PFSK-1 (cell line): ENCODE measurements around the gene MYO1A.
A peak's percentile ranks its signal among the peaks of the same experiment; 100 is the strongest.

ENCODE experiments used
- FOXP2 ChIP-seq: optimal IDR thresholded peaks from 2 replicates; pipeline ENCODE3; 2011; ENCODE audit warnings: borderline replicate concordance, control low read depth, inconsistent platforms; ENCODE audit not compliant: insufficient read depth; ENCODE audit errors: extremely low read length, extremely low read depth
- POLR2AphosphoS5 ChIP-seq: IDR thresholded peaks from 2 replicates; pipeline ENCODE4 v1.6.1; 2012; ENCODE audit warnings: low read depth, mild to moderate bottlenecking, control low read depth, low read length, moderate library complexity
- SIN3A ChIP-seq: IDR thresholded peaks from 2 replicates; pipeline ENCODE4 v1.6.1; 2012; ENCODE audit warnings: mild to moderate bottlenecking, low read length, moderate library complexity, borderline replicate concordance; ENCODE audit not compliant: insufficient read depth
- TAF1 ChIP-seq: IDR thresholded peaks from 2 replicates; pipeline ENCODE4 v1.6.1; 2012; ENCODE audit warnings: low read length, control low read depth, borderline replicate concordance; ENCODE audit not compliant: insufficient read depth
- TF ChIP-seq, protein P1 (sequence below), 2 experiments: IDR thresholded peaks; 2 replicates each; pipeline versions ENCODE4 v1.6.1 to v1.8.0; 2011 to 2012; ENCODE audit warnings: low read depth in 2 of 2, low read length in 2 of 2, control low read depth in 1 of 2, inconsistent platforms in 1 of 2, mild to moderate bottlenecking in 1 of 2, moderate library complexity in 1 of 2; ENCODE audit not compliant: insufficient read depth in 1 of 2

The MYO1A gene

DNA sequence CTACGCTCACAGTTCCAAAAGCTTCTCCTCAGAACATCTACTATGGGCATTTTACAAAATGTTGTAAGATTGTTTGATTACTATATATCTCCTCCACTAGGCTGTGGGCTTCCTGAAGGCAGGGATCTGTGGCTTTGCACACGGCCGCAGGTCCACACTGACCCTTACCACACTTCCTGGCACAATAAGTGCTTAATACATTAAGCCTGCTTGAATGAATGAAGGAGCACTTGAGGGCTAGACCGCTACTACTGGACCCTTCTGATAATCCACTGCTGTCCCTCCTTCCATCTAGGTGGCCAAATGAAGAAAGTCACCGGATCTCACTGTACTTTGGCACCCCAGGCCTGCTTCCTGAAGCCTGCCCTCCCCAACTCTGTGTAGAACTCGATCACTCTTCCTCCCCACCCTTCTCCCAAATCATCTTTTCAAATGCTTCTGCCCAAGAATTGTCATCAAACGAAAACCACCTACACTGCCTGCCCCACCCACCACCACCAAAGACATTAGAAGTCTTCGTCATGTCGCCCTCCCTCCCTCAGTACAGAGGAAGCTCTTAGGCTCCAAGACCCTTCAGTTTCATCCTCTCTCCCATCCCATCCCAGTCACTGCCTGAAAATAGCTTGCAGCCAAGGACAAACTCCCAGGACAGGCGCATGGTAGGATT lies 43.0 kb downstream of the MYO1A start:
- TF ChIP-seq POLR2AphosphoS5 (no peak), SIN3A (no peak), FOXP2 (no peak), TAF1 (no peak)
- TF ChIP-seq, protein P1, sequence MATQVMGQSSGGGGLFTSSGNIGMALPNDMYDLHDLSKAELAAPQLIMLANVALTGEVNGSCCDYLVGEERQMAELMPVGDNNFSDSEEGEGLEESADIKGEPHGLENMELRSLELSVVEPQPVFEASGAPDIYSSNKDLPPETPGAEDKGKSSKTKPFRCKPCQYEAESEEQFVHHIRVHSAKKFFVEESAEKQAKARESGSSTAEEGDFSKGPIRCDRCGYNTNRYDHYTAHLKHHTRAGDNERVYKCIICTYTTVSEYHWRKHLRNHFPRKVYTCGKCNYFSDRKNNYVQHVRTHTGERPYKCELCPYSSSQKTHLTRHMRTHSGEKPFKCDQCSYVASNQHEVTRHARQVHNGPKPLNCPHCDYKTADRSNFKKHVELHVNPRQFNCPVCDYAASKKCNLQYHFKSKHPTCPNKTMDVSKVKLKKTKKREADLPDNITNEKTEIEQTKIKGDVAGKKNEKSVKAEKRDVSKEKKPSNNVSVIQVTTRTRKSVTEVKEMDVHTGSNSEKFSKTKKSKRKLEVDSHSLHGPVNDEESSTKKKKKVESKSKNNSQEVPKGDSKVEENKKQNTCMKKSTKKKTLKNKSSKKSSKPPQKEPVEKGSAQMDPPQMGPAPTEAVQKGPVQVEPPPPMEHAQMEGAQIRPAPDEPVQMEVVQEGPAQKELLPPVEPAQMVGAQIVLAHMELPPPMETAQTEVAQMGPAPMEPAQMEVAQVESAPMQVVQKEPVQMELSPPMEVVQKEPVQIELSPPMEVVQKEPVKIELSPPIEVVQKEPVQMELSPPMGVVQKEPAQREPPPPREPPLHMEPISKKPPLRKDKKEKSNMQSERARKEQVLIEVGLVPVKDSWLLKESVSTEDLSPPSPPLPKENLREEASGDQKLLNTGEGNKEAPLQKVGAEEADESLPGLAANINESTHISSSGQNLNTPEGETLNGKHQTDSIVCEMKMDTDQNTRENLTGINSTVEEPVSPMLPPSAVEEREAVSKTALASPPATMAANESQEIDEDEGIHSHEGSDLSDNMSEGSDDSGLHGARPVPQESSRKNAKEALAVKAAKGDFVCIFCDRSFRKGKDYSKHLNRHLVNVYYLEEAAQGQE (IDR thresholded peaks at IDR 0.05; ENCODE audit: insufficient read depth in 1 of 2, low read depth in 2 of 2, low read length in 2 of 2) = no peak

DNA sequence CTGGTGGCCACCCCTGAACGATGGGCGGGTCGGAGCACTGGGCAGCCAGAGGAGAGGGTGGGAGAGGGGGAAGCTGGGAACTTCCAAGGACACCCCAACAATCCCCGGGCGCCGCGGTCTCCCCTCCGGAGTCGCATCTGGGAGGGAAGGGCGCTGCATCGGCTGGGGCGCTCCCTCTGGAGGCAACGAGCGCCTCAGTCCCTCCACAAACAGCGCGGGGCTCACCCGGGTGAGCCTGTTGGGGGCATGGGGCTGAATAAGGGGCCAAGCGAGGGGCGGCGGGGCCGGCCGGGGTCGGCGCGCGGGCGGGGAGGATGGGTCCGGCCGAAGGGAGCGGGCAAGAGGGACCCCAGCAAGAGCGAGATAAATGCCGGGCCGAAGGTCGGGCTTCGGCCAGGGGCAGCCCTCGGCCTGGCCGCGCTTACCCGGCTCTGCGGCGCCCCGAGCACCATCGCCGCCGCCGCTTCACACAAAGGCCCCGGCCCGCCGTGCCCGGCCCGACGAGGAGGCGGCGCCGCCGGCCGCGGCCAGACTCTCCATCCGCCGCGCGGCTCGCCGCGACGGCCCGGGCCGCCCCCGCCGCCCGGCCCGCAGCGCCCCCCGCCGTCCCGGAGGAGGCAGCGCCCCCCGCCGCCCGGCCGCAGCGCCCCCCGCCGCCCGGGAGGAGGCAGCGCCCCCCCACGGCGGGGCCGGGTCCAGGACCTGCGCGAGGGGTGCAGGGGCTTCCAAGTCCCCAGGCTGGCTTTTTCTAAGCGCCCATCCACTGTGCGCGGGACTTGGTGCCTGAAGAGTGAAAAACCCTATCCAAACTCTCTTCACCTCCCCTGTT lies 43.7 kb downstream of the MYO1A start, which contains the start of gene ZBTB39:
Gene ZBTB39 (minus strand): TSS at position 567 of the 829 bp plus-strand sequence. CDS start 1,629 bp downstream, outside the sequence.
- TF ChIP-seq SIN3A (no peak), FOXP2 (peak; percentile 40), TAF1 (0 out of 2 replicates have a peak, but pooled peaks have one; percentile 22), POLR2AphosphoS5 (no peak)
- TF ChIP-seq, protein P1 (IDR thresholded peaks at IDR 0.05; ENCODE audit: insufficient read depth in 1 of 2, low read depth in 2 of 2, low read length in 2 of 2) = no peak

DNA sequence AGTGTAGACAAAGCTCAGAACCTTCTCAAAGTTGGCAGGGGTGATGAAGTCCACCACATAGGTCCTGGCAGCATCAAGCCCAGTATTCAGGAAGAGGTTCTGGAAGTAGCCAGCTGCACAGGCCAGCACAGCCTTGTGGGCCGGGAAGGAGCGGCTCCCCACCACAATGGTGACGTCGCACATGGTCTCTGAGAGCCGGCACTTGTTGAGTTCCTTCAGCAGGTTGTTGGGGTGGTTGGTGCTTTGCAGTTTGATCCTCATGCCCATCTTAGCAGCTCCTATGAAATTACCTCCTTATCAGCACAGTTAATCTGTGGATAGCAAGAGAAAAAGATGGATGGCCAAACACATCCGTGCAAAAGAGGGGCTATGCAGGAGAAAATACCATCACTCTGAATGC lies 45.3 kb downstream of the MYO1A start:
- no peak for TF ChIP-seq SIN3A
- no peak for TF ChIP-seq FOXP2
- no peak for TF ChIP-seq POLR2AphosphoS5
- TF ChIP-seq, protein P1 (IDR thresholded peaks at IDR 0.05; ENCODE audit: insufficient read depth in 1 of 2, low read depth in 2 of 2, low read length in 2 of 2) = no peak
- TF ChIP-seq TAF1 = no peak

DNA sequence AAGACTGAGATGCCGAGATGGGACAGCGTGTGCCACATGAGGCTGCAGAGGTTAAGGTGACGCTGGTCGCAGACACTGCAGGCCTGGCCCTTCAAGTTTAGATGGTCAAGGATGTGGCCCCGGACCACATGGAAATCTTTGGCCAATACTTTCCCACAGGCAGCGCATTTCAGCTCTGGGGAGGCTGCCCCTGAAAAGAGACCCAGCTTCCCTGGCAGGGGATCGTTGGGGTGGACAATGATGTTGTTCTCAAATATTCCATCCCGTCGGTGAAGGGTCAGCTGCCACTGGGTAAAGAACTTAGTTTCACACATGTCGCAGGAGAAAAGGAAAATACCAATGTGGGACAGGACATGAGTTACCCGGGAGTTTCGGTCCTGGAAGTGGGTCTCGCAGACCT lies 46.5 kb downstream of the MYO1A start:
- TF ChIP-seq FOXP2 = no peak
- no peak for TF ChIP-seq TAF1
- TF ChIP-seq SIN3A = no peak
- no peak for TF ChIP-seq POLR2AphosphoS5
- TF ChIP-seq, protein P1 (IDR thresholded peaks at IDR 0.05; ENCODE audit: insufficient read depth in 1 of 2, low read depth in 2 of 2, low read length in 2 of 2) = no peak
